SU-DHL-6 (cell line): ENCODE results near the gene HDAC11.

Experiments used
- EZH2phosphoT487 ChIP-seq: fragments of 200-600 bp; sonication (generic), shearing (Covaris generic); conservative IDR thresholded peaks from 2 replicates; pipeline ENCODE4 v1.6.1; 2018; ENCODE audit warnings: mild to moderate bottlenecking, antibody characterized with exemption, low read length, moderate library complexity, mixed read lengths
- TF ChIP-seq, protein P1 (sequence below): fragments of 200-600 bp; sonication (generic); IDR thresholded peaks from one replicate; pipeline ENCODE4 v1.5.1; 2017; ENCODE audit warnings: antibody characterized with exemption, mild to moderate bottlenecking, low read length, moderate library complexity; ENCODE audit not compliant: insufficient read depth, poor library complexity, severe bottlenecking

DNA sequence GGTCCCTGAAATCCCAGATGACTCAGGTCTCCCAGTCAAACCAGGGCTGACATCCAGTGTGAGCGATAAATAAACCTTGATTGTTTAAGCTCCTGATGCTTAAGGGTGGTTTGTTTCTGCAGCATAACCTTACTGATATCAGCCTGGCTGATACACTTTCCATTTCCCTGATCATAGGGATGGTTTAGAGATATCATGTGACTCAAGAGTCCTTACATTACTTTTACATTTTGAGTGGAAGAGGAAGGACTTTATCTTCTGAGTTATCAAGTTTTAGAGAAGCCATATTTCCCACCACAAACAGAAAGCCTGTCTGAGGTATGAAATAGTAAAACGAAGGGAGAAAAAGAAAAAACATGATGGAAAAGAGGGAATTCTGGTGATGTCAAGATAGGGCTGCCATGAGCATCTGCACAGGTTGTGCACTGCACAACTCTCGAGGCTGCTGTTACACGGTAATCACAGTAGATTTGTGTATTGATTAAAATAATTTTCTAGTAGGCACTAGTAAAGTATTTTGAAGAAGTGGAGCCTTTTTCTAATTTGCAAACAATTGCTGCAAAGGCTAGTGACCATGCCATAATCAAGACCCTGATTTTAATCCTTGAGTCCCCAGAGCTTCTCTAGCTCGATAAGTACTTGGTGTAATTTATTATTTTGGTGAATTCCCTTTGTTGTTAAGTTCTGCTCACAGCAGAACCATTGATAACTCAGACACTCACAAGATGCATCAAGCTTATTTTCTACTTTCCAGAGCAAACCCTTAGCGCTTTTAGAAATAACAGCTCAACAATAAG, 34.7 kb downstream of the HDAC11 start:
- peak; percentile 92; the same call in 1 of the 2 replicates for TF ChIP-seq EZH2phosphoT487
- TF ChIP-seq, protein P1, sequence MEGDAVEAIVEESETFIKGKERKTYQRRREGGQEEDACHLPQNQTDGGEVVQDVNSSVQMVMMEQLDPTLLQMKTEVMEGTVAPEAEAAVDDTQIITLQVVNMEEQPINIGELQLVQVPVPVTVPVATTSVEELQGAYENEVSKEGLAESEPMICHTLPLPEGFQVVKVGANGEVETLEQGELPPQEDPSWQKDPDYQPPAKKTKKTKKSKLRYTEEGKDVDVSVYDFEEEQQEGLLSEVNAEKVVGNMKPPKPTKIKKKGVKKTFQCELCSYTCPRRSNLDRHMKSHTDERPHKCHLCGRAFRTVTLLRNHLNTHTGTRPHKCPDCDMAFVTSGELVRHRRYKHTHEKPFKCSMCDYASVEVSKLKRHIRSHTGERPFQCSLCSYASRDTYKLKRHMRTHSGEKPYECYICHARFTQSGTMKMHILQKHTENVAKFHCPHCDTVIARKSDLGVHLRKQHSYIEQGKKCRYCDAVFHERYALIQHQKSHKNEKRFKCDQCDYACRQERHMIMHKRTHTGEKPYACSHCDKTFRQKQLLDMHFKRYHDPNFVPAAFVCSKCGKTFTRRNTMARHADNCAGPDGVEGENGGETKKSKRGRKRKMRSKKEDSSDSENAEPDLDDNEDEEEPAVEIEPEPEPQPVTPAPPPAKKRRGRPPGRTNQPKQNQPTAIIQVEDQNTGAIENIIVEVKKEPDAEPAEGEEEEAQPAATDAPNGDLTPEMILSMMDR = no peak
